Central memory CD4-positive, alpha-beta T cell (primary cell): ENCODE results near the gene ZNF180.
"Not testable (repeated sequence)": the region's sequence is repeated elsewhere in the genome, so short reads cannot be mapped to it uniquely, and the experiment has no call there.

Source experiments
- DNase-seq: peaks from one replicate; pipeline ENCODE4 v3.0.0; 2022
- total RNA-seq, 3 experiments: gene quantifications; one replicate each; lab custom pipeline; 2026; lab: John Stamatoyannopoulos, UW

ZNF180 gene
- total RNA-seq = 13.9 to 41.6 (median 18.6) reads per million in 3 experiments

- peak; percentile 91 for DNase-seq
Observed at GRCh38 chr19:44499962-44500949, at the start of gene ZNF180. TSS of gene ZNF180 (minus strand) at chr19:44500522. CDS start at chr19:44497334, 3,188 bp downstream.

- no peak for DNase-seq
Observed at GRCh38 chr19:44549507-44549906, 49.2 kb upstream of the ZNF180 start.

GRCh38 chr19:44548736-44549135, 48.4 kb upstream of the ZNF180 start:
- no peak for DNase-seq

GRCh38 chr19:44544031-44544430, 43.7 kb upstream of the ZNF180 start:
- no peak for DNase-seq

GRCh38 chr19:44542671-44543070, 42.3 kb upstream of the ZNF180 start:
- DNase-seq = no peak

- DNase-seq = no peak
Observed at GRCh38 chr19:44540736-44541135, 40.4 kb upstream of the ZNF180 start.

GRCh38 chr19:44539991-44540390, 39.7 kb upstream of the ZNF180 start:
- no peak for DNase-seq

- no peak for DNase-seq
Observed at GRCh38 chr19:44539236-44539826, 39.0 kb upstream of the ZNF180 start.

- DNase-seq = not testable (repeated sequence)
Observed at GRCh38 chr19:44535361-44535760, 35.0 kb upstream of the ZNF180 start.

GRCh38 chr19:44532819-44533218, 32.5 kb upstream of the ZNF180 start:
- no peak for DNase-seq

GRCh38 chr19:44530777-44531176, 30.5 kb upstream of the ZNF180 start:
- no peak for DNase-seq

GRCh38 chr19:44529536-44529935, 29.2 kb upstream of the ZNF180 start, which contains the start of gene CEACAM20:
TSS of gene CEACAM20 (minus strand) at chr19:44529675. CDS start at chr19:44529509, 166 bp downstream.
- no peak for DNase-seq

GRCh38 chr19:44527554-44527953, 27.2 kb upstream of the ZNF180 start:
- no peak for DNase-seq

GRCh38 chr19:44525721-44526430, 25.6 kb upstream of the ZNF180 start:
- no peak for DNase-seq

GRCh38 chr19:44521370-44521769, 21.0 kb upstream of the ZNF180 start:
- no peak for DNase-seq

- no peak for DNase-seq
Observed at GRCh38 chr19:44517146-44517545, 16.8 kb upstream of the ZNF180 start.

GRCh38 chr19:44515907-44516306, 15.6 kb upstream of the ZNF180 start:
- DNase-seq = no peak

GRCh38 chr19:44515031-44515430, 14.7 kb upstream of the ZNF180 start:
- no peak for DNase-seq

GRCh38 chr19:44512326-44513298, 12.3 kb upstream of the ZNF180 start:
- no peak for DNase-seq

GRCh38 chr19:44509478-44509877, 9.2 kb upstream of the ZNF180 start:
- no peak for DNase-seq

GRCh38 chr19:44499559-44499958, 763 bp downstream of the ZNF180 start:
- DNase-seq = no peak

GRCh38 chr19:44498988-44499387, 1.3 kb downstream of the ZNF180 start:
- DNase-seq = no peak
